Smooth muscle cell (in vitro differentiated cells): ENCODE results near the gene CDHR5. TPM values are rescaled to one million over a fixed set of nuclear protein-coding genes. Genes with fewer than 3 reads are reported as not detected.

Source experiments
- DNase-seq: peaks from one replicate; lab custom pipeline; 2025; ENCODE audit not compliant: unreplicated experiment; lab: John Stamatoyannopoulos, UW
- H2AFZ ChIP-seq: fragments of 200-600 bp; sonication (generic); 2 replicates; pipeline ENCODE4 v1.6.0; 2016; ENCODE audit warnings: antibody characterized with exemption, low read depth, mild to moderate bottlenecking
- H3F3A ChIP-seq: fragments of 200-600 bp; sonication (generic); 2 replicates; pipeline ENCODE4 v1.6.0; 2017; ENCODE audit warnings: antibody characterized with exemption, low read depth
- H3K27ac ChIP-seq: fragments of 200-600 bp; sonication (generic); 2 replicates; pipeline ENCODE4 v1.5.1; 2016; ENCODE audit warnings: low read depth, mild to moderate bottlenecking
- H3K27me3 ChIP-seq: fragments of 200-600 bp; sonication (generic); 2 replicates; pipeline ENCODE4 v1.6.1; 2016; ENCODE audit warnings: low read depth, mild to moderate bottlenecking
- H3K36me3 ChIP-seq: fragments of 200-600 bp; sonication (generic); 2 replicates; pipeline ENCODE4 v1.5.1; 2016; ENCODE audit warnings: low read depth
- H3K4me1 ChIP-seq: fragments of 200-600 bp; sonication (generic); 2 replicates; pipeline ENCODE4 v1.5.1; 2016; ENCODE audit warnings: low read depth
- H3K4me2 ChIP-seq: fragments of 200-600 bp; sonication (generic); 2 replicates; pipeline ENCODE4 v1.6.0; 2016; ENCODE audit warnings: mild to moderate bottlenecking
- H3K4me3 ChIP-seq: fragments of 200-600 bp; sonication (generic); 2 replicates; pipeline ENCODE4 v1.5.1; 2016; ENCODE audit warnings: mild to moderate bottlenecking
- H3K79me2 ChIP-seq: fragments of 200-600 bp; sonication (generic); 2 replicates; pipeline ENCODE4 v1.6.0; 2016; ENCODE audit warnings: low read depth, mild to moderate bottlenecking
- H3K9ac ChIP-seq: fragments of 200-600 bp; sonication (generic); 2 replicates; pipeline ENCODE4 v1.6.0; 2016; ENCODE audit warnings: low read depth
- H3K9me3 ChIP-seq: fragments of 200-600 bp; sonication (generic); replicated peaks from 2 replicates; pipeline ENCODE4 v1.5.1; 2016; ENCODE audit warnings: low read depth
- H4K20me1 ChIP-seq: fragments of 200-600 bp; sonication (generic); 2 replicates; pipeline ENCODE4 v1.6.0; 2016; ENCODE audit warnings: low read depth
- CTCF ChIP-seq: fragments of 200-600 bp; sonication (generic); IDR thresholded peaks from 2 replicates; pipeline ENCODE4 v1.5.1; 2017; ENCODE audit warnings: borderline replicate concordance, mild to moderate bottlenecking, antibody characterized with exemption; ENCODE audit not compliant: insufficient read depth, poor library complexity, severe bottlenecking
- WGBS: methylation state at CpG from one replicate; pipeline ENCODE4 v1.1.7; 2016; ENCODE audit warnings: low lambda C conversion rate; 5-methylcytosine and 5-hydroxymethylcytosine counted together
- polyA plus RNA-seq: library from polyadenylated mRNA; unstranded; fragments of >200 nt; fragmentation: Nextera tagmentation; extraction: Ambion mirVana; gene quantifications from 2 replicates; pipeline ENCODE4 v1.2.1, GENCODE V29; 2016
- total RNA-seq: library from RNA; depleted of rRNA; stranded (reverse); fragments of >200 nt; gene quantifications from 2 replicates; pipeline ENCODE4 v1.2.3, GENCODE V29; 2014

Gene CDHR5
- total and polyA plus RNA-seq, 2 experiments from 2014 or later = not detected

- 99% methylated on average over 11 of the region's 22 CpGs for WGBS
- TF ChIP-seq CTCF = no peak
- no peak overlapping the region for H3K4me2 ChIP-seq
These were observed 5.1 kb downstream of the CDHR5 start for GRCh38 chr11:619628-620050.

GRCh38 chr11:618856-619627 lies 5.7 kb downstream of the CDHR5 start:
- Histone ChIP-seq H2AFZ (no peak overlapping the region), H3K79me2 (no peaks in the 10 kb centered on the region), H3K9ac (no peak overlapping the region), H3K27me3 (no peaks in the 10 kb centered on the region), H3F3A (peaks cover 8% of the 10 kb centered on the region), H3K4me3 (no peak overlapping the region), H3K27ac (no peak overlapping the region), H3K4me2 (no peak overlapping the region), H3K36me3 (no peaks in the 10 kb centered on the region), H3K9me3 (no peaks in the 10 kb centered on the region), H4K20me1 (peaks cover 34% of the 10 kb centered on the region), H3K4me1 (peaks cover 7% of the 10 kb centered on the region)
- no peak for TF ChIP-seq CTCF
- no peak for DNase-seq
- 96% methylated on average over 24 of the region's 24 CpGs for WGBS

More at GRCh38 chr11:619628-620050, 5.1 kb downstream of the CDHR5 start:
- no peaks in the 10 kb centered on the region for H3K36me3 ChIP-seq
- no peaks in the 10 kb centered on the region for H3K9me3 ChIP-seq
- H3K9ac ChIP-seq = no peak overlapping the region
- no peaks in the 10 kb centered on the region for H3K27me3 ChIP-seq
- H2AFZ ChIP-seq = no peak overlapping the region
- H3K79me2 ChIP-seq = no peaks in the 10 kb centered on the region
- peaks cover 34% of the 10 kb centered on the region for H4K20me1 ChIP-seq
- peaks cover 2% of the 10 kb centered on the region for H3F3A ChIP-seq
- H3K27ac ChIP-seq = no peak overlapping the region
- H3K4me3 ChIP-seq = no peak overlapping the region
- H3K4me1 ChIP-seq = peaks cover 7% of the 10 kb centered on the region
- DNase-seq = no peak

GRCh38 chr11:617912-618682 lies 6.7 kb downstream of the CDHR5 start:
- no peak for TF ChIP-seq CTCF
- no peaks in the 10 kb centered on the region for H3K9me3 ChIP-seq
- peaks cover 7% of the 10 kb centered on the region for H3K4me1 ChIP-seq
- H3K27ac ChIP-seq = no peak overlapping the region
- WGBS = 96% methylated on average over 25 of the region's 25 CpGs
- no peaks in the 10 kb centered on the region for H3K36me3 ChIP-seq
- H3K9ac ChIP-seq = no peak overlapping the region
- peaks cover 41% of the 10 kb centered on the region for H4K20me1 ChIP-seq
- H2AFZ ChIP-seq = no peak overlapping the region
- no peak overlapping the region for H3K4me3 ChIP-seq
- no peaks in the 10 kb centered on the region for H3K79me2 ChIP-seq
- DNase-seq = no peak
- no peak overlapping the region for H3K4me2 ChIP-seq
- H3F3A ChIP-seq = peaks cover 8% of the 10 kb centered on the region
- H3K27me3 ChIP-seq = no peaks in the 10 kb centered on the region
